EH (cell line): ENCODE data around the gene MTHFD2.
"Not testable (repeated sequence)": the region's sequence is repeated elsewhere in the genome, so short reads cannot be mapped to it uniquely, and the experiment has no call there.

Source experiments
- DNase-seq: peaks from one replicate; pipeline ENCODE4 v3.0.0-alpha.2; 2015; ENCODE audit warnings: low read depth

MTHFD2 gene

GRCh38 chr2:74229865-74230264 lies 31.4 kb downstream of the MTHFD2 start:
- DNase-seq: not testable (repeated sequence)

- no peak for DNase-seq
These were observed 34.0 kb downstream of the MTHFD2 start for GRCh38 chr2:74232426-74232825.

GRCh38 chr2:74233648-74234047 lies 35.2 kb downstream of the MTHFD2 start:
- DNase-seq: no peak

- DNase-seq: no peak
These were observed 36.6 kb downstream of the MTHFD2 start for GRCh38 chr2:74235041-74235440.

GRCh38 chr2:74238879-74239278 lies 40.5 kb downstream of the MTHFD2 start:
- DNase-seq: peak; percentile 80

- no peak for DNase-seq
These were observed 40.9 kb downstream of the MTHFD2 start for GRCh38 chr2:74239346-74239745.

- no peak for DNase-seq
These were observed 44.1 kb downstream of the MTHFD2 start for GRCh38 chr2:74242354-74243071.

- DNase-seq: no peak
These were observed 45.9 kb downstream of the MTHFD2 start for GRCh38 chr2:74244286-74244685.

- no peak for DNase-seq
These were observed 48.2 kb downstream of the MTHFD2 start for GRCh38 chr2:74246496-74247195.

- DNase-seq: no peak
These were observed 51.1 kb downstream of the MTHFD2 start for GRCh38 chr2:74249406-74250122.

- DNase-seq: peak; percentile 51
These were observed 51.8 kb downstream of the MTHFD2 start for GRCh38 chr2:74250189-74250631.

GRCh38 chr2:74252036-74252435 lies 53.6 kb downstream of the MTHFD2 start:
- no peak for DNase-seq

- DNase-seq: no peak
These were observed 54.4 kb downstream of the MTHFD2 start for GRCh38 chr2:74252862-74253261.

- no peak for DNase-seq
These were observed 55.0 kb downstream of the MTHFD2 start for GRCh38 chr2:74253306-74253970.

- no peak for DNase-seq
These were observed 55.5 kb downstream of the MTHFD2 start for GRCh38 chr2:74253971-74254310.

GRCh38 chr2:74255660-74256213 lies 57.3 kb downstream of the MTHFD2 start:
- DNase-seq: no peak

GRCh38 chr2:74259191-74259590 lies 60.8 kb downstream of the MTHFD2 start:
- no peak for DNase-seq

- DNase-seq: no peak
These were observed 61.3 kb downstream of the MTHFD2 start for GRCh38 chr2:74259733-74260132.

- DNase-seq: no peak
These were observed 62.1 kb downstream of the MTHFD2 start for GRCh38 chr2:74260495-74260894.

GRCh38 chr2:74261204-74261864 lies 62.9 kb downstream of the MTHFD2 start:
- peak; percentile 59 for DNase-seq

GRCh38 chr2:74262681-74263080 lies 64.3 kb downstream of the MTHFD2 start:
- DNase-seq: no peak

GRCh38 chr2:74264281-74264680 lies 65.9 kb downstream of the MTHFD2 start:
- DNase-seq: no peak
